ENCODE measurements around the gene DAND5. TPM values are rescaled to one million over a fixed set of nuclear protein-coding genes. Genes with fewer than 3 reads are reported as not detected.

Gene DAND5
- total RNA-seq, 1 donor from 2014 or later, result 0.07 TPM

GRCh38 chr19:13020002-13020414 lies 50.6 kb downstream of the DAND5 start:
- Histone ChIP-seq H2AFZ (replicated peaks) (no peak overlapping the region), H3K27me3 (peaks cover 100% of the 10 kb centered on the region), H3K4me3 (no peak overlapping the region), H3K9ac (no peak overlapping the region), H3K4me2 (peak overlapping the region; percentile 32), H3K4me1 (peaks cover 38% of the 10 kb centered on the region), H3K27ac (no peak overlapping the region), H4K20me1 (ENCODE audit: low read depth) (peaks cover 100% of the 10 kb centered on the region), H3K9me3 (ENCODE audit: low read depth) (no peaks in the 10 kb centered on the region), H3K36me3 (no peaks in the 10 kb centered on the region), H3F3A (ENCODE audit: low read depth) (peaks cover 79% of the 10 kb centered on the region), H3K79me2 (ENCODE audit: low read depth) (no peaks in the 10 kb centered on the region)
- DNase-seq (ENCODE audit: low spot score), result peak; percentile 80
- Mint-ChIP-seq H3K4me1 (peaks cover 27% of the 10 kb centered on the region), H3K27me3 (ENCODE audit: insufficient read depth, low read depth) (peaks cover 96% of the 10 kb centered on the region), H3K36me3 (no peaks in the 10 kb centered on the region), H3K27ac (no peak overlapping the region), H3K9me3 (peaks cover 2% of the 10 kb centered on the region), H3K4me3 (no peak overlapping the region)
- TF ChIP-seq CTCF (IDR thresholded peaks at IDR 0.05), result no peak
- TF ChIP-seq EZH2 (IDR thresholded peaks at IDR 0.05), result peak; percentile 68

- H3K4me1 ChIP-seq, result peaks cover 31% of the 10 kb centered on the region
- H3K36me3 ChIP-seq, result no peaks in the 10 kb centered on the region
- H2AFZ ChIP-seq (replicated peaks), result no peak overlapping the region
- Mint-ChIP-seq H3K4me1 (peaks cover 23% of the 10 kb centered on the region), H3K27me3 (ENCODE audit: insufficient read depth, low read depth) (peaks cover 98% of the 10 kb centered on the region), H3K27ac (no peak overlapping the region), H3K36me3 (no peaks in the 10 kb centered on the region), H3K4me3 (no peak overlapping the region), H3K9me3 (peaks cover 2% of the 10 kb centered on the region)
- no peak for DNase-seq (ENCODE audit: low spot score)
- no peaks in the 10 kb centered on the region for H3K79me2 ChIP-seq (ENCODE audit: low read depth)
- H4K20me1 ChIP-seq (ENCODE audit: low read depth), result peaks cover 100% of the 10 kb centered on the region
- H3K4me2 ChIP-seq, result no peak overlapping the region
- peak; percentile 29 for TF ChIP-seq EZH2phosphoT487 (IDR thresholded peaks at IDR 0.05)
- no peak for TF ChIP-seq EZH2 (IDR thresholded peaks at IDR 0.05)
- H3K27me3 ChIP-seq, result peaks cover 100% of the 10 kb centered on the region
- no peak overlapping the region for H3K9ac ChIP-seq
- H3F3A ChIP-seq (ENCODE audit: low read depth), result peaks cover 62% of the 10 kb centered on the region
- no peak overlapping the region for H3K27ac ChIP-seq
- no peak overlapping the region for H3K4me3 ChIP-seq
- H3K9me3 ChIP-seq (ENCODE audit: low read depth), result no peaks in the 10 kb centered on the region
Measured at GRCh38 chr19:13022111-13022858, 52.9 kb downstream of the DAND5 start.

- no peak overlapping the region for H3K27ac Mint-ChIP-seq
- no peak overlapping the region for H3K4me3 ChIP-seq
- no peak overlapping the region for H3K9ac ChIP-seq
- peaks cover 98% of the 10 kb centered on the region for H3K27me3 Mint-ChIP-seq (ENCODE audit: insufficient read depth, low read depth)
- peak; percentile 64 for TF ChIP-seq EZH2phosphoT487 (IDR thresholded peaks at IDR 0.05)
- peak; percentile 83 for TF ChIP-seq EZH2 (IDR thresholded peaks at IDR 0.05)
- TF ChIP-seq CTCF (IDR thresholded peaks at IDR 0.05), result no peak
- peak; percentile 77 for DNase-seq (ENCODE audit: low spot score)
- H3K9me3 ChIP-seq (ENCODE audit: low read depth), result no peaks in the 10 kb centered on the region
- H3K4me2 ChIP-seq, result peak overlapping the region; percentile 28
- no peaks in the 10 kb centered on the region for H3K36me3 ChIP-seq
- peaks cover 100% of the 10 kb centered on the region for H3K27me3 ChIP-seq
- no peaks in the 10 kb centered on the region for H3K36me3 Mint-ChIP-seq
- peaks cover 17% of the 10 kb centered on the region for H3K4me1 Mint-ChIP-seq
- H2AFZ ChIP-seq (replicated peaks), result no peak overlapping the region
- no peaks in the 10 kb centered on the region for H3K79me2 ChIP-seq (ENCODE audit: low read depth)
- H3K9me3 Mint-ChIP-seq, result peaks cover 2% of the 10 kb centered on the region
- H3K27ac ChIP-seq, result no peak overlapping the region
- H3F3A ChIP-seq (ENCODE audit: low read depth), result peaks cover 54% of the 10 kb centered on the region
- peaks cover 99% of the 10 kb centered on the region for H4K20me1 ChIP-seq (ENCODE audit: low read depth)
- H3K4me1 ChIP-seq, result peaks cover 31% of the 10 kb centered on the region
- H3K4me3 Mint-ChIP-seq, result no peak overlapping the region
Measured at GRCh38 chr19:13022859-13023636, 53.7 kb downstream of the DAND5 start.
